NCI-H510A (cell line): ENCODE measurements around the gene NOX4.
"Not testable (repeated sequence)": the region's sequence is repeated elsewhere in the genome, so short reads cannot be mapped to it uniquely, and the experiment has no call there.

Experiments
- DNase-seq: peaks from one replicate; lab custom pipeline; 2025; lab: John Stamatoyannopoulos, UW

Gene NOX4

GRCh38 chr11:89295023-89295422 lies 196.2 kb downstream of the NOX4 start:
- not testable (repeated sequence) for DNase-seq

- no peak for DNase-seq
These were observed 197.1 kb downstream of the NOX4 start for GRCh38 chr11:89293965-89294679.

- not testable (repeated sequence) for DNase-seq
These were observed 203.2 kb downstream of the NOX4 start for GRCh38 chr11:89288004-89288403.

- not testable (repeated sequence) for DNase-seq
These were observed 204.6 kb downstream of the NOX4 start for GRCh38 chr11:89286601-89287000.

GRCh38 chr11:89281032-89281677 lies 210.0 kb downstream of the NOX4 start:
- DNase-seq: not testable (repeated sequence)

GRCh38 chr11:89279176-89279575 lies 212.0 kb downstream of the NOX4 start:
- no peak for DNase-seq

- DNase-seq: no peak
These were observed 215.2 kb downstream of the NOX4 start for GRCh38 chr11:89275966-89276365.
